Endodermal cell (in vitro differentiated cells): Measurements from ENCODE around the gene SLC25A22. TPM values are rescaled to one million over a fixed set of nuclear protein-coding genes. Genes with fewer than 3 reads are reported as not detected.

Experiments
- DNase-seq: peaks from one replicate; pipeline ENCODE4 v3.0.0-alpha.2; 2017
- H3K27ac ChIP-seq: 2 replicates; pipeline ENCODE4 v1.5.1; 2013; ENCODE audit warnings: mild to moderate bottlenecking, low read depth, low read length, moderate library complexity
- H3K27me3 ChIP-seq: 2 replicates; pipeline ENCODE4 v1.6.1; 2013; ENCODE audit warnings: mild to moderate bottlenecking, low read length, moderate library complexity; ENCODE audit not compliant: insufficient read depth, control insufficient read depth, poor library complexity, severe bottlenecking
- H3K36me3 ChIP-seq: 2 replicates; pipeline ENCODE4 v1.7.0; 2013; ENCODE audit warnings: mild to moderate bottlenecking, low read length, moderate library complexity; ENCODE audit not compliant: control insufficient read depth, insufficient read depth
- H3K4me1 ChIP-seq: one replicate; pipeline ENCODE4 v1.7.0; 2013; ENCODE audit warnings: low read length; ENCODE audit not compliant: control insufficient read depth, insufficient read depth
- H3K4me3 ChIP-seq: 2 replicates; pipeline ENCODE4 v1.5.1; 2013; ENCODE audit warnings: mild to moderate bottlenecking, low read length, moderate library complexity
- H3K9ac ChIP-seq: 2 replicates; pipeline ENCODE4 v1.6.1; 2013; ENCODE audit warnings: mild to moderate bottlenecking, low read length, moderate library complexity; ENCODE audit not compliant: poor library complexity, severe bottlenecking; ENCODE audit errors: extremely low read depth
- H3K9me3 ChIP-seq: 2 replicates; pipeline ENCODE4 v1.6.1; 2013; ENCODE audit warnings: mild to moderate bottlenecking, low read length, moderate library complexity; ENCODE audit not compliant: control insufficient read depth
- H3K27ac Mint-ChIP-seq: 2 replicates; pipeline ENCODE4 v1.8.0; 2020; ENCODE audit warnings: mixed read lengths
- H3K27me3 Mint-ChIP-seq: 2 replicates; pipeline ENCODE4 v1.8.0; 2021; ENCODE audit warnings: mild to moderate bottlenecking, mixed read lengths; ENCODE audit not compliant: insufficient read depth
- H3K36me3 Mint-ChIP-seq: 2 replicates; pipeline ENCODE4 v1.8.0; 2020; ENCODE audit warnings: low read depth, mixed read lengths
- H3K4me1 Mint-ChIP-seq: 2 replicates; pipeline ENCODE4 v1.8.0; 2020; ENCODE audit warnings: mixed read lengths
- H3K4me3 Mint-ChIP-seq: 2 replicates; pipeline ENCODE4 v1.8.0; 2020; ENCODE audit warnings: mild to moderate bottlenecking, moderate library complexity, mixed read lengths
- H3K9me3 Mint-ChIP-seq: 2 replicates; pipeline ENCODE4 v1.8.0; 2020; ENCODE audit warnings: mild to moderate bottlenecking, mixed read lengths
- WGBS, 2 experiments: methylation state at CpG; one replicate each; pipeline versions ENCODE4 v1.1.5 to v1.1.7; 2013; ENCODE audit warnings: missing lambda C conversion rate in 2 of 2, mixed read lengths in 1 of 2; ENCODE audit not compliant: insufficient coverage in 1 of 2, insufficient read length in 1 of 2; 5-methylcytosine and 5-hydroxymethylcytosine counted together
- total RNA-seq, 2 donors: library from RNA; stranded (reverse); fragmentation: NEBNext Ultra II Directional in 1 of 2; extraction: Animal tissue kit (Norgen Biotek cat#: 25700) in 1 of 2; gene quantifications; 2 replicates in 1 of 2; 3 replicates in 1 of 2; pipeline ENCODE4 v1.2.1, GENCODE V29; 2021
- TF ChIP-seq, protein P1 (sequence below): fragments of 200-600 bp; sonication (generic); conservative IDR thresholded peaks from 2 replicates; pipeline ENCODE4 v1.5.0; 2021; ENCODE audit warnings: antibody characterized with exemption, mild to moderate bottlenecking

Gene SLC25A22
- total RNA-seq, 2 donors from 2014 or later = 46.5 to 56.2 TPM

DNA sequence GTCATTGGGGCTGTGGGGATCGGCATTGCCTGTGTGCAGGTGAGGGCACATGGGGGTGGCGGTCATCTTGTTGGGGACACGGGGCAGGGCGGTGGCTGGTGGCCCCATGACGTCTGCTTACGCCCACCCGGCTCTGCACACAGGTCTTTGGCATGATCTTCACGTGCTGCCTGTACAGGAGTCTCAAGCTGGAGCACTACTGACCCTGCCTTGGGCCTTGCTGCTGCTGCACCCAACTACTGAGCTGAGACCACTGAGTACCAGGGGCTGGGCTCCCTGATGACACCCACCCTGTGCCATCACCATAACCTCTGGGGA, 39.9 kb upstream of the SLC25A22 start:
- no peaks in the 10 kb centered on the region for H3K9me3 ChIP-seq
- no peak overlapping the region for H3K9ac ChIP-seq
- peaks cover 2% of the 10 kb centered on the region for H3K4me1 ChIP-seq
- DNase-seq = no peak
- 81 to 88% methylated on average over 4 to 8 of the region's 8 CpGs for WGBS, 2 experiments
- Mint-ChIP-seq H3K27ac (no peak overlapping the region), H3K4me3 (no peak overlapping the region), H3K9me3 (no peaks in the 10 kb centered on the region), H3K27me3 (no peaks in the 10 kb centered on the region), H3K36me3 (peaks cover 32% of the 10 kb centered on the region), H3K4me1 (peaks cover 10% of the 10 kb centered on the region)
- no peaks in the 10 kb centered on the region for H3K27me3 ChIP-seq
- no peak overlapping the region for H3K27ac ChIP-seq
- TF ChIP-seq, protein P1, sequence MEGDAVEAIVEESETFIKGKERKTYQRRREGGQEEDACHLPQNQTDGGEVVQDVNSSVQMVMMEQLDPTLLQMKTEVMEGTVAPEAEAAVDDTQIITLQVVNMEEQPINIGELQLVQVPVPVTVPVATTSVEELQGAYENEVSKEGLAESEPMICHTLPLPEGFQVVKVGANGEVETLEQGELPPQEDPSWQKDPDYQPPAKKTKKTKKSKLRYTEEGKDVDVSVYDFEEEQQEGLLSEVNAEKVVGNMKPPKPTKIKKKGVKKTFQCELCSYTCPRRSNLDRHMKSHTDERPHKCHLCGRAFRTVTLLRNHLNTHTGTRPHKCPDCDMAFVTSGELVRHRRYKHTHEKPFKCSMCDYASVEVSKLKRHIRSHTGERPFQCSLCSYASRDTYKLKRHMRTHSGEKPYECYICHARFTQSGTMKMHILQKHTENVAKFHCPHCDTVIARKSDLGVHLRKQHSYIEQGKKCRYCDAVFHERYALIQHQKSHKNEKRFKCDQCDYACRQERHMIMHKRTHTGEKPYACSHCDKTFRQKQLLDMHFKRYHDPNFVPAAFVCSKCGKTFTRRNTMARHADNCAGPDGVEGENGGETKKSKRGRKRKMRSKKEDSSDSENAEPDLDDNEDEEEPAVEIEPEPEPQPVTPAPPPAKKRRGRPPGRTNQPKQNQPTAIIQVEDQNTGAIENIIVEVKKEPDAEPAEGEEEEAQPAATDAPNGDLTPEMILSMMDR = no peak
- peaks cover 49% of the 10 kb centered on the region for H3K36me3 ChIP-seq
- H3K4me3 ChIP-seq = no peak overlapping the region

DNA sequence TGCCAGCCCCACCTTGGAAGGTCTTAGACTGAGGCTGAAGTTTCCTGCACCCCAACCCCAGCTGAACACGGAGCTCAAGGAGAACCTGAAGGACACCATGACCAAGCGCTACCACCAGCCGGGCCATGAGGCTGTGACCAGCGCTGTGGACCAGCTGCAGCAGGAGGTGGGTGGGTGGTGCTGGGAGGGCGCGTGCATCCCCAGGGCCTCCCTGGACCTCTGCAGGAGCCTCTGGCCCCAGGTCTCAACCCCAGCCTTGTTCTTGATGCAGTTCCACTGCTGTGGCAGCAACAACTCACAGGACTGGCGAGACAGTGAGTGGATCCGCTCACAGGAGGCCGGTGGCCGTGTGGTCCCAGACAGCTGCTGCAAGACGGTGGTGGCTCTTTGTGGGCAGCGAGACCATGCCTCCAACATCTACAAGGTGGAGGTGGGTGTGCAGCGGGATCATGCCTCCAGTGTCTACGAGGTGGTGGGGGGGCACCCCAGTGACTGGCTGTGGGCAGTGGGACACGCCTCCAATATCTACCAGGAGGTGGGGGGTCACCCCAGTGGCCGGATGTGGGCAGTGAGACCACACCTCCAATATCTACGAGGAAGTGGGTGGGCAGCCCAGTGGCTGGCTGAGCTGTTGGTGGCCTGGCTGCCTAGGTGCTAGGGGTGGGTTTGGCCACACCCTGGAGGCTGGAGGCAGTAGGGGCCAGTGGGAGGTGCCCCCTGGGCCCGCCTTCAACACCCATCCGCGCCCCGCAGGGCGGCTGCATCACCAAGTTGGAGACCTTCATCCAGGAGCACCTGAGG, 39.3 kb upstream of the SLC25A22 start:
- WGBS, 2 experiments = 95 to 98% methylated on average over 15 to 22 of the region's 22 CpGs

DNA sequence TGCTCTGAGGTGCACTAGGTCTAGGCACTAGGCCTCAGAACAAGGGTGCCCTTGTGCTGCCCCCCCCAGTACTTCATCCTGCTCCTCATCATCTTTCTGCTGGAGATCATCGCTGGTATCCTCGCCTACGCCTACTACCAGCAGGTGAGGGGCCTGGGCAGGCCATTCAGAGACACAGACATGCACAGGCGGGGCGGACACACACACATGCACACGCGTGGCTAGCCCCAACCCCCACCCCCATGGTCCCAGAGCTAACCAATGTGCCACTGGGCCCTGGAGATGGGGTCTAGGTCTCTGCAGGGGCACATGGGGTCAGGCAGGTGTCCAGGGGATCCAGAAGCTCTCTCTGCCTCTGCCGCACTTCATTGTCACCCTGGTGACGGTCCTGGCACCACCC, 38.6 kb upstream of the SLC25A22 start:
- Histone ChIP-seq H3K9ac (no peak overlapping the region), H3K4me1 (peaks cover 7% of the 10 kb centered on the region), H3K27ac (no peak overlapping the region), H3K9me3 (no peaks in the 10 kb centered on the region), H3K4me3 (no peak overlapping the region), H3K27me3 (peaks cover 5% of the 10 kb centered on the region), H3K36me3 (peaks cover 49% of the 10 kb centered on the region)
- no peak overlapping the region for H3K4me3 Mint-ChIP-seq
- DNase-seq = no peak
- H3K9me3 Mint-ChIP-seq = no peaks in the 10 kb centered on the region
- H3K36me3 Mint-ChIP-seq = peaks cover 32% of the 10 kb centered on the region
- TF ChIP-seq, protein P1 = no peak
- 94% methylated on average over 9 of the region's 9 CpGs; no CpG with 5 or more reads in 1 of the 2 experiments for WGBS, 2 experiments
- H3K27me3 Mint-ChIP-seq = peaks cover 8% of the 10 kb centered on the region
- peaks cover 16% of the 10 kb centered on the region for H3K4me1 Mint-ChIP-seq
- H3K27ac Mint-ChIP-seq = no peak overlapping the region

More for the DNA sequence above, 39.3 kb upstream of the SLC25A22 start:
- Histone ChIP-seq H3K4me1 (peaks cover 2% of the 10 kb centered on the region), H3K27ac (no peak overlapping the region), H3K36me3 (peaks cover 49% of the 10 kb centered on the region), H3K9ac (no peak overlapping the region), H3K27me3 (no peaks in the 10 kb centered on the region), H3K4me3 (no peak overlapping the region), H3K9me3 (no peaks in the 10 kb centered on the region)
- Mint-ChIP-seq H3K36me3 (peaks cover 32% of the 10 kb centered on the region), H3K27me3 (peaks cover under 1% of the 10 kb centered on the region), H3K4me3 (no peak overlapping the region), H3K27ac (no peak overlapping the region), H3K9me3 (no peaks in the 10 kb centered on the region), H3K4me1 (peaks cover 10% of the 10 kb centered on the region)
- TF ChIP-seq, protein P1 = no peak
- DNase-seq = no peak
